Caco-2 (cell line): ENCODE data around the gene HABP2. TPM values are rescaled to one million over a fixed set of nuclear protein-coding genes. Genes with fewer than 3 reads are reported as not detected.
A peak's percentile ranks its signal among the peaks of the same experiment; 100 is the strongest.

Experiments
- BruUV-seq: library from RNA; stranded (reverse); fragments of 400-500 nt; replicated peaks from 2 replicates; lab custom pipeline; 2021; lab: Mats Ljungman, UMichigan
- CTCF ChIA-PET: fragments of 300-600 bp; sonication (Branson Sonifier 250); formaldehyde crosslinking; loops from one replicate; lab custom pipeline; 2022; ENCODE audit warnings: antibody characterized with exemption; lab: Charles Lee
- POLR2A ChIA-PET: fragments of 300-600 bp; sonication (Branson Sonifier 250); formaldehyde crosslinking; loops from one replicate; lab custom pipeline; 2022; ENCODE audit warnings: antibody characterized with exemption; lab: Charles Lee
- DNase-seq, 2 experiments: peaks; one replicate each; pipeline versions ENCODE4 v3.0.0 to v3.0.0-alpha.2; 2020 to 2022
- H3K27me3 ChIP-seq: replicated peaks from 2 replicates; pipeline ENCODE4 v1.6.0; 2011; ENCODE audit warnings: low read length; ENCODE audit not compliant: control insufficient read depth, insufficient read depth
- H3K36me3 ChIP-seq: 2 replicates; pipeline ENCODE4 v1.5.1; 2011; ENCODE audit warnings: low read length; ENCODE audit not compliant: control insufficient read depth, insufficient read depth
- H3K4me1 ChIP-seq: fragments of 250-450 bp; sonication (Bioruptor Pico); 2 replicates; pipeline ENCODE4 v1.5.1; 2020; ENCODE audit warnings: mild to moderate bottlenecking
- H3K4me3 ChIP-seq: 2 replicates; pipeline ENCODE4 v1.5.1; 2011; ENCODE audit warnings: low read depth, mild to moderate bottlenecking, control low read depth, low read length
- H3K9me3 ChIP-seq: fragments of 250-450 bp; sonication (Bioruptor Pico); 2 replicates; pipeline ENCODE4 v1.5.1; 2020; ENCODE audit warnings: mild to moderate bottlenecking, moderate library complexity
- H3K27ac Mint-ChIP-seq: one replicate; pipeline ENCODE4 v1.8.0; 2022; ENCODE audit warnings: mixed read lengths; ENCODE audit not compliant: unreplicated experiment
- H3K27me3 Mint-ChIP-seq: one replicate; pipeline ENCODE4 v1.8.0; 2022; ENCODE audit warnings: mixed read lengths; ENCODE audit not compliant: insufficient read depth, unreplicated experiment
- H3K36me3 Mint-ChIP-seq: one replicate; pipeline ENCODE4 v1.8.0; 2022; ENCODE audit warnings: mild to moderate bottlenecking, mixed read lengths; ENCODE audit not compliant: insufficient read depth, unreplicated experiment
- H3K4me1 Mint-ChIP-seq: one replicate; pipeline ENCODE4 v1.8.0; 2022; ENCODE audit warnings: low read depth, mixed read lengths; ENCODE audit not compliant: unreplicated experiment
- H3K4me3 Mint-ChIP-seq: one replicate; pipeline ENCODE4 v1.8.0; 2022; ENCODE audit warnings: mild to moderate bottlenecking, moderate library complexity, mixed read lengths; ENCODE audit not compliant: unreplicated experiment
- H3K9me3 Mint-ChIP-seq: one replicate; pipeline ENCODE4 v1.8.0; 2022; ENCODE audit warnings: mixed read lengths; ENCODE audit not compliant: unreplicated experiment
- intact Hi-C: fragments of 100-400 bp; cut with micrococcal nuclease; formaldehyde crosslinking; loops from one replicate; pipeline ENCODE4 v1.10.0; 2022; ENCODE audit not compliant: unreplicated experiment
- total RNA-seq: library from RNA; stranded (reverse); gene quantifications from 2 replicates; pipeline ENCODE4 v1.2.3, GENCODE V29; 2022
- TF ChIP-seq, protein P1 (sequence below), 2 experiments: fragments of 200-600 bp in 1 of 2; IDR thresholded peaks; 1 replicate in 1 of 2; 2 replicates in 1 of 2; pipeline versions ENCODE4 v1.5.1 to v1.8.0; 2011 to 2022; ENCODE audit warnings: antibody characterized with exemption in 1 of 2, control low read depth in 1 of 2, inconsistent platforms in 1 of 2, low read depth in 1 of 2, low read length in 1 of 2, mild to moderate bottlenecking in 1 of 2, moderate library complexity in 1 of 2; ENCODE audit not compliant: insufficient read depth in 1 of 2, severe bottlenecking in 1 of 2, unreplicated experiment in 1 of 2

Gene HABP2
- total RNA-seq, 1 experiment from 2014 or later, result 21.0 TPM

DNA sequence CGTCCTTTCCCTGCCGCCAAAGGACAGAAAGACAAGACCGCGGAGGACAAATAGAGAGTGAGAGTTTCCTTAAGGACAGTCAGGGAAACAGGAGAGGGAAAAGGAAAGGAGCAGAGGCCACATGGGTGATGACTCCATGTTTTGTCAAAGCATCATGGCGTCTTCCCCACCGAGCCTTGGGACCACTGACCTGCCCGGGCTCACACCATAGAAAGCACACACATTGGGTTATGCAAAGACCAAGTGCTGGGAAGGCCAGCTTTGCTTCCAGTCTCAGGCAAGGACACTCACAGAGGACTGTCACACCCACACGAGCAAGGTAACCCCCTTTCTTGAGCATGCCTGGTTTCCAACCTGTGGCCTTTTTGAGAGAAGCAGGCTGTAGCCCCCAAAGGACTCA is 23.3 kb upstream of the HABP2 start:
- Mint-ChIP-seq H3K4me1 (peaks cover 6% of the 10 kb centered on the region), H3K36me3 (no peaks in the 10 kb centered on the region), H3K9me3 (no peaks in the 10 kb centered on the region), H3K27me3 (no peaks in the 10 kb centered on the region), H3K4me3 (no peak overlapping the region), H3K27ac (no peak overlapping the region)
- Histone ChIP-seq H3K9me3 (no peaks in the 10 kb centered on the region), H3K27me3 (no peaks in the 10 kb centered on the region), H3K36me3 (no peaks in the 10 kb centered on the region), H3K4me1 (no peaks in the 10 kb centered on the region), H3K4me3 (no peak overlapping the region)
- intact Hi-C loops, result no loop called here
- DNase-seq, result no peak
- TF ChIP-seq, protein P1, sequence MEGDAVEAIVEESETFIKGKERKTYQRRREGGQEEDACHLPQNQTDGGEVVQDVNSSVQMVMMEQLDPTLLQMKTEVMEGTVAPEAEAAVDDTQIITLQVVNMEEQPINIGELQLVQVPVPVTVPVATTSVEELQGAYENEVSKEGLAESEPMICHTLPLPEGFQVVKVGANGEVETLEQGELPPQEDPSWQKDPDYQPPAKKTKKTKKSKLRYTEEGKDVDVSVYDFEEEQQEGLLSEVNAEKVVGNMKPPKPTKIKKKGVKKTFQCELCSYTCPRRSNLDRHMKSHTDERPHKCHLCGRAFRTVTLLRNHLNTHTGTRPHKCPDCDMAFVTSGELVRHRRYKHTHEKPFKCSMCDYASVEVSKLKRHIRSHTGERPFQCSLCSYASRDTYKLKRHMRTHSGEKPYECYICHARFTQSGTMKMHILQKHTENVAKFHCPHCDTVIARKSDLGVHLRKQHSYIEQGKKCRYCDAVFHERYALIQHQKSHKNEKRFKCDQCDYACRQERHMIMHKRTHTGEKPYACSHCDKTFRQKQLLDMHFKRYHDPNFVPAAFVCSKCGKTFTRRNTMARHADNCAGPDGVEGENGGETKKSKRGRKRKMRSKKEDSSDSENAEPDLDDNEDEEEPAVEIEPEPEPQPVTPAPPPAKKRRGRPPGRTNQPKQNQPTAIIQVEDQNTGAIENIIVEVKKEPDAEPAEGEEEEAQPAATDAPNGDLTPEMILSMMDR (IDR thresholded peaks at IDR 0.05; ENCODE audit: insufficient read depth in 1 of 2, low read depth in 1 of 2, low read length in 1 of 2, severe bottlenecking in 1 of 2, unreplicated experiment in 1 of 2), result no peak
- BruUV-seq, result no TSS peak
- POLR2A ChIA-PET, result no interaction called here
- CTCF ChIA-PET, result no interaction called here

DNA sequence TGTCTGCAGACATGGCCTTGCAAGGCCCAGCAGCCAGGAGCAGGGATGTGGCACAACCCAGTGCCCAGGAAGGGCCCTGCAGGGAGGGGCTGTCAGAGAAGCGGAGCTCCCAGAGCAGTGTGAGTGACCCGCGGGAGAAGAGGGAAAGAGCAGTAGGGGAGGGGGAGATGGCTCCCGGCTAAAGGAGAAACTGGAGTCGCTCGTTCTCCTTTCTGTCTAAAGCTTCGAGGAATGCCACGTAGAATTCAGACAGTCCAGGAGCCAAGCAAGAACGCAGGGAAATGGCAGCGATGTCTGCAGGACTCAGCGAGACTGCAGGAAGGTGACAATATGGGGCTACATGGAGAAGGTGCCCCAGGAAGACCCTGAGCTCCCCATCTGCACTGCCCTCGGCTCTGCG is 22.4 kb upstream of the HABP2 start:
- BruUV-seq, result no TSS peak
- CTCF ChIA-PET, result no interaction called here
- Mint-ChIP-seq H3K4me3 (no peak overlapping the region), H3K9me3 (no peaks in the 10 kb centered on the region), H3K4me1 (peaks cover 6% of the 10 kb centered on the region), H3K27me3 (no peaks in the 10 kb centered on the region), H3K27ac (no peak overlapping the region), H3K36me3 (no peaks in the 10 kb centered on the region)
- intact Hi-C loops, result no loop called here
- no peak for DNase-seq
- POLR2A ChIA-PET, result no interaction called here
- Histone ChIP-seq H3K36me3 (no peaks in the 10 kb centered on the region), H3K27me3 (no peaks in the 10 kb centered on the region), H3K4me1 (no peaks in the 10 kb centered on the region), H3K9me3 (0 out of 2 replicates have a peak, but pooled peaks cover 1% of the 10 kb centered on the region), H3K4me3 (no peak overlapping the region)
- TF ChIP-seq, protein P1 (IDR thresholded peaks at IDR 0.05; ENCODE audit: insufficient read depth in 1 of 2, low read depth in 1 of 2, low read length in 1 of 2, severe bottlenecking in 1 of 2, unreplicated experiment in 1 of 2), result no peak

GRCh38 chr10:113532724-113533123 is 20.1 kb upstream of the HABP2 start:
- Mint-ChIP-seq H3K4me1 (peaks cover 6% of the 10 kb centered on the region), H3K27ac (peak overlapping the region; percentile 4), H3K9me3 (no peaks in the 10 kb centered on the region), H3K4me3 (no peak overlapping the region), H3K36me3 (no peaks in the 10 kb centered on the region), H3K27me3 (no peaks in the 10 kb centered on the region)
- H3K9me3 ChIP-seq, result 0 out of 2 replicates have a peak, but pooled peaks cover 3% of the 10 kb centered on the region
- ChIA-PET CTCF (no interaction called here), POLR2A (no interaction called here)
- H3K36me3 ChIP-seq, result no peaks in the 10 kb centered on the region
- no peak overlapping the region for H3K4me3 ChIP-seq
- TF ChIP-seq, protein P1 (IDR thresholded peaks at IDR 0.05; ENCODE audit: insufficient read depth in 1 of 2, low read depth in 1 of 2, low read length in 1 of 2, severe bottlenecking in 1 of 2, unreplicated experiment in 1 of 2), result no peak
- H3K4me1 ChIP-seq, result peaks cover 3% of the 10 kb centered on the region
- intact Hi-C loops, result no loop called here
- no peaks in the 10 kb centered on the region for H3K27me3 ChIP-seq
- DNase-seq, result no peak
- BruUV-seq, result no TSS peak
